Measurements from ENCODE around the gene THSD7B.

The THSD7B gene

DNA sequence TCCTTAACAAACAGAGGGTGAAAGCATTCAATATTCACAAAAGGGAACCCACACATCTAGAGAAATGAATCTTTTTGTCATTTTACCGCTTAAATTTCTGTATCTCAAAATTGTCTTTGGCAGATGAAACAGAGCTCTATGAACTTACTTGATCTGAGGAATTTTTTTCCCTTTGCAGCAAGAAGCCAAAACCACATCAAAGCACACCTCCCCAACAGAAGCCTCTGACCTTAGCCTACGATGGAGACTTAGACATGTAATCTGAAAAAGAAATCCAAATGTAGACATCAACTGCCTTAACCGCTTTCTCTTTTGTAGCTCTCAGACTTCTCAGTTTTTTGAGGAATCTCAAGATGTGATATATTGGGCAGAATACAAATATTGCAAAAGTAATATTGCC is 911.0 kb downstream of the THSD7B start:
- no peak for TF ChIP-seq TOX (CRISPR knock-in tag; IDR thresholded peaks at IDR 0.05; ENCODE audit: borderline replicate concordance)
- TF ChIP-seq PPARA (CRISPR knock-in tag; IDR thresholded peaks at IDR 0.05; ENCODE audit: borderline replicate concordance): no peak
- TF ChIP-seq ESRRG (CRISPR knock-in tag; IDR thresholded peaks at IDR 0.05): no peak
- no peak for TF ChIP-seq ZFP30 (CRISPR knock-in tag; IDR thresholded peaks at IDR 0.05)
- no peak for TF ChIP-seq GLIS3 (CRISPR knock-in tag; IDR thresholded peaks at IDR 0.05)
- no peak for TF ChIP-seq ZC3H10 (CRISPR knock-in tag; IDR thresholded peaks at IDR 0.05)
- TF ChIP-seq ZNF8 (CRISPR knock-in tag; IDR thresholded peaks at IDR 0.05): no peak
- no peak for TF ChIP-seq ZFP3 (CRISPR knock-in tag; IDR thresholded peaks at IDR 0.05)
- TF ChIP-seq, protein P1, sequence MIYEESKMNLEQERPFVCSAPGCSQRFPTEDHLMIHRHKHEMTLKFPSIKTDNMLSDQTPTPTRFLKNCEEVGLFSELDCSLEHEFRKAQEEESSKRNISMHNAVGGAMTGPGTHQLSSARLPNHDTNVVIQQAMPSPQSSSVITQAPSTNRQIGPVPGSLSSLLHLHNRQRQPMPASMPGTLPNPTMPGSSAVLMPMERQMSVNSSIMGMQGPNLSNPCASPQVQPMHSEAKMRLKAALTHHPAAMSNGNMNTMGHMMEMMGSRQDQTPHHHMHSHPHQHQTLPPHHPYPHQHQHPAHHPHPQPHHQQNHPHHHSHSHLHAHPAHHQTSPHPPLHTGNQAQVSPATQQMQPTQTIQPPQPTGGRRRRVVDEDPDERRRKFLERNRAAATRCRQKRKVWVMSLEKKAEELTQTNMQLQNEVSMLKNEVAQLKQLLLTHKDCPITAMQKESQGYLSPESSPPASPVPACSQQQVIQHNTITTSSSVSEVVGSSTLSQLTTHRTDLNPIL (CRISPR knock-in tag; IDR thresholded peaks at IDR 0.05; ENCODE audit: low read depth): no peak
- no peak for TF ChIP-seq ARNTL (CRISPR knock-in tag; IDR thresholded peaks at IDR 0.05; ENCODE audit: borderline replicate concordance, low read depth)
- TF ChIP-seq, protein P2, sequence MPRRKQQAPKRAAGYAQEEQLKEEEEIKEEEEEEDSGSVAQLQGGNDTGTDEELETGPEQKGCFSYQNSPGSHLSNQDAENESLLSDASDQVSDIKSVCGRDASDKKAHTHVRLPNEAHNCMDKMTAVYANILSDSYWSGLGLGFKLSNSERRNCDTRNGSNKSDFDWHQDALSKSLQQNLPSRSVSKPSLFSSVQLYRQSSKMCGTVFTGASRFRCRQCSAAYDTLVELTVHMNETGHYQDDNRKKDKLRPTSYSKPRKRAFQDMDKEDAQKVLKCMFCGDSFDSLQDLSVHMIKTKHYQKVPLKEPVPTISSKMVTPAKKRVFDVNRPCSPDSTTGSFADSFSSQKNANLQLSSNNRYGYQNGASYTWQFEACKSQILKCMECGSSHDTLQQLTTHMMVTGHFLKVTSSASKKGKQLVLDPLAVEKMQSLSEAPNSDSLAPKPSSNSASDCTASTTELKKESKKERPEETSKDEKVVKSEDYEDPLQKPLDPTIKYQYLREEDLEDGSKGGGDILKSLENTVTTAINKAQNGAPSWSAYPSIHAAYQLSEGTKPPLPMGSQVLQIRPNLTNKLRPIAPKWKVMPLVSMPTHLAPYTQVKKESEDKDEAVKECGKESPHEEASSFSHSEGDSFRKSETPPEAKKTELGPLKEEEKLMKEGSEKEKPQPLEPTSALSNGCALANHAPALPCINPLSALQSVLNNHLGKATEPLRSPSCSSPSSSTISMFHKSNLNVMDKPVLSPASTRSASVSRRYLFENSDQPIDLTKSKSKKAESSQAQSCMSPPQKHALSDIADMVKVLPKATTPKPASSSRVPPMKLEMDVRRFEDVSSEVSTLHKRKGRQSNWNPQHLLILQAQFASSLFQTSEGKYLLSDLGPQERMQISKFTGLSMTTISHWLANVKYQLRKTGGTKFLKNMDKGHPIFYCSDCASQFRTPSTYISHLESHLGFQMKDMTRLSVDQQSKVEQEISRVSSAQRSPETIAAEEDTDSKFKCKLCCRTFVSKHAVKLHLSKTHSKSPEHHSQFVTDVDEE (CRISPR knock-in tag; IDR thresholded peaks at IDR 0.05): no peak
- TF ChIP-seq OSR1 (CRISPR knock-in tag; IDR thresholded peaks at IDR 0.05): no peak
- no peak for TF ChIP-seq ISL1 (CRISPR knock-in tag; IDR thresholded peaks at IDR 0.05)
- TF ChIP-seq ZNF565 (CRISPR knock-in tag; conservative IDR thresholded peaks at IDR 0.05; ENCODE audit: low read depth): no peak
- ATAC-seq: no peak

DNA sequence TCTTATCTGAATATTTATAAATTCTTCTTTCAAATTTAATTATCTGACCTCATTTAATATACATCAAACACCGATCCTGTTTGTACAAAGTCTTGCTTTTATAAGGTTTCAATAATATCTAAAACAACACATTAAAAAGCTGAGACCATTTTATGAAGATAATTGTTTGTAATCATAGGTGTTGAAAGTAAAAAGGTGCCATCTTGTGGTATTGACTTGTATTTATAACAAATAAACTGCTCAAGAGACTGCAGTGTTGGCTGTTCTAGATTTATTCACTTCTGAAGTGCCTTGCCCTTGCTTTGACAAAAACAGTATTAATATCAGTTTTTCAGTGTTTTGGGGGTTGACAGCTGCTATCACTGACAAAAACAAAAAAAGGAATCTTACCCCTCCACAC is 912.1 kb downstream of the THSD7B start:
- no peak for TF ChIP-seq ARNTL (CRISPR knock-in tag; IDR thresholded peaks at IDR 0.05; ENCODE audit: borderline replicate concordance, low read depth)
- no peak for TF ChIP-seq BACH2 (CRISPR knock-in tag; IDR thresholded peaks at IDR 0.05; ENCODE audit: borderline replicate concordance)
- no peak for TF ChIP-seq GLIS3 (CRISPR knock-in tag; IDR thresholded peaks at IDR 0.05)
- TF ChIP-seq, protein P3, sequence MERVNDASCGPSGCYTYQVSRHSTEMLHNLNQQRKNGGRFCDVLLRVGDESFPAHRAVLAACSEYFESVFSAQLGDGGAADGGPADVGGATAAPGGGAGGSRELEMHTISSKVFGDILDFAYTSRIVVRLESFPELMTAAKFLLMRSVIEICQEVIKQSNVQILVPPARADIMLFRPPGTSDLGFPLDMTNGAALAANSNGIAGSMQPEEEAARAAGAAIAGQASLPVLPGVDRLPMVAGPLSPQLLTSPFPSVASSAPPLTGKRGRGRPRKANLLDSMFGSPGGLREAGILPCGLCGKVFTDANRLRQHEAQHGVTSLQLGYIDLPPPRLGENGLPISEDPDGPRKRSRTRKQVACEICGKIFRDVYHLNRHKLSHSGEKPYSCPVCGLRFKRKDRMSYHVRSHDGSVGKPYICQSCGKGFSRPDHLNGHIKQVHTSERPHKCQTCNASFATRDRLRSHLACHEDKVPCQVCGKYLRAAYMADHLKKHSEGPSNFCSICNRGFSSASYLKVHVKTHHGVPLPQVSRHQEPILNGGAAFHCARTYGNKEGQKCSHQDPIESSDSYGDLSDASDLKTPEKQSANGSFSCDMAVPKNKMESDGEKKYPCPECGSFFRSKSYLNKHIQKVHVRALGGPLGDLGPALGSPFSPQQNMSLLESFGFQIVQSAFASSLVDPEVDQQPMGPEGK (CRISPR knock-in tag; IDR thresholded peaks at IDR 0.05; ENCODE audit: borderline replicate concordance): no peak
- TF ChIP-seq RARB (CRISPR knock-in tag; IDR thresholded peaks at IDR 0.05): no peak
- TF ChIP-seq ESRRG (CRISPR knock-in tag; IDR thresholded peaks at IDR 0.05): no peak
- no peak for TF ChIP-seq ZFP30 (CRISPR knock-in tag; IDR thresholded peaks at IDR 0.05)
- no peak for TF ChIP-seq ZFP3 (CRISPR knock-in tag; IDR thresholded peaks at IDR 0.05)
- TF ChIP-seq ZNF565 (CRISPR knock-in tag; conservative IDR thresholded peaks at IDR 0.05; ENCODE audit: low read depth): no peak
- no peak for TF ChIP-seq TCF4 (CRISPR knock-in tag; IDR thresholded peaks at IDR 0.05; ENCODE audit: borderline replicate concordance)
- TF ChIP-seq SNAI2 (CRISPR knock-in tag; IDR thresholded peaks at IDR 0.05): no peak
- TF ChIP-seq CSDC2 (CRISPR knock-in tag; IDR thresholded peaks at IDR 0.05): no peak
- TF ChIP-seq OSR1 (CRISPR knock-in tag; IDR thresholded peaks at IDR 0.05): no peak
- no peak for TF ChIP-seq TOX (CRISPR knock-in tag; IDR thresholded peaks at IDR 0.05; ENCODE audit: borderline replicate concordance)
- TF ChIP-seq ZC3H10 (CRISPR knock-in tag; IDR thresholded peaks at IDR 0.05): no peak
- TF ChIP-seq PPARA (CRISPR knock-in tag; IDR thresholded peaks at IDR 0.05; ENCODE audit: borderline replicate concordance): no peak
- TF ChIP-seq ISL1 (CRISPR knock-in tag; IDR thresholded peaks at IDR 0.05): no peak
- no peak for TF ChIP-seq ZNF70 (CRISPR knock-in tag; IDR thresholded peaks at IDR 0.05)
- TF ChIP-seq, protein P2 (CRISPR knock-in tag; IDR thresholded peaks at IDR 0.05): no peak
- TF ChIP-seq ZNF8 (CRISPR knock-in tag; IDR thresholded peaks at IDR 0.05): no peak
- ATAC-seq: no peak

DNA sequence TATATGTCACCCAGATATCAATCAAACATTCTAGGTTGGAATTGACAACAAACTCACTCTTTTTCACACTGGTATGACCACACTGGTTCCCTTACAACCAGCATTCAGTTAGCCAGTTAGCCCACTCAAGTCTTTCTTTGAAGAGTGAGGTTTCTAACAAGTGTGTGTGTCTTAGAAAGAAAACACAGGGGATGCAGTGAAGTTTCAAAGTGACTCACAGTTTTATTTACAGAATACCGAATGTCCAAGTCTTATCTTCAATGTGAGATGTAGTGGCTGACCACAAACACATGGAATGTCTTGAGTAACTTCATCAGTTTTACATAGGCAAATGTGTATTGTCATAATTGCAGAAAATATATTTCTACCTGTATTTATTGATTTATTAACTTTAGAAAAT is 924.2 kb downstream of the THSD7B start:
- ATAC-seq: no peak
- TF ChIP-seq, protein P3 (CRISPR knock-in tag; IDR thresholded peaks at IDR 0.05; ENCODE audit: borderline replicate concordance): no peak
- TF ChIP-seq ESRRG (CRISPR knock-in tag; IDR thresholded peaks at IDR 0.05): no peak
- no peak for TF ChIP-seq ZFP30 (CRISPR knock-in tag; IDR thresholded peaks at IDR 0.05)
- no peak for TF ChIP-seq ZNF8 (CRISPR knock-in tag; IDR thresholded peaks at IDR 0.05)
- no peak for TF ChIP-seq OSR1 (CRISPR knock-in tag; IDR thresholded peaks at IDR 0.05)
- no peak for TF ChIP-seq ZNF70 (CRISPR knock-in tag; IDR thresholded peaks at IDR 0.05)
- TF ChIP-seq TOX (CRISPR knock-in tag; IDR thresholded peaks at IDR 0.05; ENCODE audit: borderline replicate concordance): no peak
- no peak for TF ChIP-seq ZC3H10 (CRISPR knock-in tag; IDR thresholded peaks at IDR 0.05)
- no peak for TF ChIP-seq GLIS3 (CRISPR knock-in tag; IDR thresholded peaks at IDR 0.05)
- TF ChIP-seq, protein P4, sequence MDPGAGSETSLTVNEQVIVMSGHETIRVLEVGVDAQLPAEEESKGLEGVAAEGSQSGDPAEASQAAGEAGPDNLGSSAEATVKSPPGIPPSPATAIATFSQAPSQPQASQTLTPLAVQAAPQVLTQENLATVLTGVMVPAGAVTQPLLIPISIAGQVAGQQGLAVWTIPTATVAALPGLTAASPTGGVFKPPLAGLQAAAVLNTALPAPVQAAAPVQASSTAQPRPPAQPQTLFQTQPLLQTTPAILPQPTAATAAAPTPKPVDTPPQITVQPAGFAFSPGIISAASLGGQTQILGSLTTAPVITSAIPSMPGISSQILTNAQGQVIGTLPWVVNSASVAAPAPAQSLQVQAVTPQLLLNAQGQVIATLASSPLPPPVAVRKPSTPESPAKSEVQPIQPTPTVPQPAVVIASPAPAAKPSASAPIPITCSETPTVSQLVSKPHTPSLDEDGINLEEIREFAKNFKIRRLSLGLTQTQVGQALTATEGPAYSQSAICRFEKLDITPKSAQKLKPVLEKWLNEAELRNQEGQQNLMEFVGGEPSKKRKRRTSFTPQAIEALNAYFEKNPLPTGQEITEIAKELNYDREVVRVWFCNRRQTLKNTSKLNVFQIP (CRISPR knock-in tag; IDR thresholded peaks at IDR 0.05; ENCODE audit: borderline replicate concordance, low read depth): no peak
- TF ChIP-seq SNAI2 (CRISPR knock-in tag; IDR thresholded peaks at IDR 0.05): no peak
- no peak for TF ChIP-seq ZNF565 (CRISPR knock-in tag; conservative IDR thresholded peaks at IDR 0.05; ENCODE audit: low read depth)
- TF ChIP-seq PPARA (CRISPR knock-in tag; IDR thresholded peaks at IDR 0.05; ENCODE audit: borderline replicate concordance): no peak

Data from SK-N-SH treated with all-trans-retinoic acid at 6 μM for 48 hours (cell line).